ENCODE results near the gene OTUB2.

DNA sequence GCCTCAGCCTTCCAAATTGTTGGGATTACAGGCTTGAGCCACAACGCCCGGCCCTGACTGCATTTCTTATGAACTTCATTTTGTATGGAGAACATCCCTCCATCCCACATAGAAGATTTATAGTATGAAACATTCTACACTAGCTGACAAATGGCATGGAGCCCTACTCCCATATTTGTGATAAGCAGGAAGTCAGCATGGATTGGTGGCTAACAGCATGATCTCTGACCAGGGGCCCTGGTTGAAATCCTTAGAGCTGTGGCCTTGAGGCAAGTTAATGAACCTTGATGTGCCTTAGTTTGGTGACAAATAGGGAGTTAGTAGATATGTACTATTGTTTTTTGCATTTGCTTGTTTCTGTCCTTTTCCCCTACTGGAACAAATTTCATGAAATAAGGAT is 67.3 kb downstream of the OTUB2 start:
- TF ChIP-seq POLR2A (IDR thresholded peaks at IDR 0.05) (no peak), POLR2AphosphoS5 (IDR thresholded peaks at IDR 0.05; ENCODE audit: insufficient read depth in 1 of 2, low read depth in 1 of 2) (no peak)
- TF ChIP-seq, protein P1, sequence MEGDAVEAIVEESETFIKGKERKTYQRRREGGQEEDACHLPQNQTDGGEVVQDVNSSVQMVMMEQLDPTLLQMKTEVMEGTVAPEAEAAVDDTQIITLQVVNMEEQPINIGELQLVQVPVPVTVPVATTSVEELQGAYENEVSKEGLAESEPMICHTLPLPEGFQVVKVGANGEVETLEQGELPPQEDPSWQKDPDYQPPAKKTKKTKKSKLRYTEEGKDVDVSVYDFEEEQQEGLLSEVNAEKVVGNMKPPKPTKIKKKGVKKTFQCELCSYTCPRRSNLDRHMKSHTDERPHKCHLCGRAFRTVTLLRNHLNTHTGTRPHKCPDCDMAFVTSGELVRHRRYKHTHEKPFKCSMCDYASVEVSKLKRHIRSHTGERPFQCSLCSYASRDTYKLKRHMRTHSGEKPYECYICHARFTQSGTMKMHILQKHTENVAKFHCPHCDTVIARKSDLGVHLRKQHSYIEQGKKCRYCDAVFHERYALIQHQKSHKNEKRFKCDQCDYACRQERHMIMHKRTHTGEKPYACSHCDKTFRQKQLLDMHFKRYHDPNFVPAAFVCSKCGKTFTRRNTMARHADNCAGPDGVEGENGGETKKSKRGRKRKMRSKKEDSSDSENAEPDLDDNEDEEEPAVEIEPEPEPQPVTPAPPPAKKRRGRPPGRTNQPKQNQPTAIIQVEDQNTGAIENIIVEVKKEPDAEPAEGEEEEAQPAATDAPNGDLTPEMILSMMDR (IDR thresholded peaks at IDR 0.05) = no peak

All from vagina (tissue), 2 donors.